Cardiac fibroblast (primary cell): Measurements from ENCODE around the gene THSD7A.
A peak's percentile ranks its signal among the peaks of the same experiment; 100 is the strongest.

Experiments used
- DNase-seq, 2 donors: peaks; one replicate each; pipeline versions ENCODE4 v3.0.0 to v3.0.0-alpha.2; 2010; ENCODE audit warnings: low read depth in 2 of 2
- H3K4me3 ChIP-seq, 2 donors: replicated peaks in 1 of 2; 1 replicate in 1 of 2; 2 replicates in 1 of 2; pipeline ENCODE4 v1.5.1; 2011; ENCODE audit warnings: low read depth in 2 of 2, low read length in 2 of 2, mild to moderate bottlenecking in 2 of 2, moderate library complexity in 1 of 2
- TF ChIP-seq, protein P1 (sequence below): IDR thresholded peaks from one replicate; pipeline ENCODE4 v1.5.1; 2011; ENCODE audit warnings: low read depth, mild to moderate bottlenecking, low read length, inconsistent platforms

The THSD7A gene

DNA sequence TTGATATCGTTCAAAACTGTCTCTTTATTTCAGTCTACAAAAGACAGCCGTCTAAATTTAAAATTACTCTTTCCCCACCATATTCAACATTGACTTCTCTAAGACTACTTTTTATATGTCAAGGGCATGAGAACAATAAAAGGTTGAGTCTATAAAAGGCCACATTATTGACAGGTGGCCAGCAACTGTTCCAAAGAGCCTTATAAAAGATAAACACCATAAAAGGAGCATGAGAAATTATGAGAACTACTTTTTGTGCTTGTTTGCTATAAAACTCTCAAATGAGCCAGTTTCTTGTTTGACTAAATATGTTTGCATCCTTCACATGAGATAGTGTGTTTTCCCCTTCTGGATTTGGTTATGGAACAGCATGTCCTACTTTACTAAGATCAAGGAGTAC, 189.2 kb downstream of the THSD7A start:
- TF ChIP-seq, protein P1, sequence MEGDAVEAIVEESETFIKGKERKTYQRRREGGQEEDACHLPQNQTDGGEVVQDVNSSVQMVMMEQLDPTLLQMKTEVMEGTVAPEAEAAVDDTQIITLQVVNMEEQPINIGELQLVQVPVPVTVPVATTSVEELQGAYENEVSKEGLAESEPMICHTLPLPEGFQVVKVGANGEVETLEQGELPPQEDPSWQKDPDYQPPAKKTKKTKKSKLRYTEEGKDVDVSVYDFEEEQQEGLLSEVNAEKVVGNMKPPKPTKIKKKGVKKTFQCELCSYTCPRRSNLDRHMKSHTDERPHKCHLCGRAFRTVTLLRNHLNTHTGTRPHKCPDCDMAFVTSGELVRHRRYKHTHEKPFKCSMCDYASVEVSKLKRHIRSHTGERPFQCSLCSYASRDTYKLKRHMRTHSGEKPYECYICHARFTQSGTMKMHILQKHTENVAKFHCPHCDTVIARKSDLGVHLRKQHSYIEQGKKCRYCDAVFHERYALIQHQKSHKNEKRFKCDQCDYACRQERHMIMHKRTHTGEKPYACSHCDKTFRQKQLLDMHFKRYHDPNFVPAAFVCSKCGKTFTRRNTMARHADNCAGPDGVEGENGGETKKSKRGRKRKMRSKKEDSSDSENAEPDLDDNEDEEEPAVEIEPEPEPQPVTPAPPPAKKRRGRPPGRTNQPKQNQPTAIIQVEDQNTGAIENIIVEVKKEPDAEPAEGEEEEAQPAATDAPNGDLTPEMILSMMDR, result no peak
- H3K4me3 ChIP-seq, result no peak overlapping the region
- DNase-seq, result no peak

DNA sequence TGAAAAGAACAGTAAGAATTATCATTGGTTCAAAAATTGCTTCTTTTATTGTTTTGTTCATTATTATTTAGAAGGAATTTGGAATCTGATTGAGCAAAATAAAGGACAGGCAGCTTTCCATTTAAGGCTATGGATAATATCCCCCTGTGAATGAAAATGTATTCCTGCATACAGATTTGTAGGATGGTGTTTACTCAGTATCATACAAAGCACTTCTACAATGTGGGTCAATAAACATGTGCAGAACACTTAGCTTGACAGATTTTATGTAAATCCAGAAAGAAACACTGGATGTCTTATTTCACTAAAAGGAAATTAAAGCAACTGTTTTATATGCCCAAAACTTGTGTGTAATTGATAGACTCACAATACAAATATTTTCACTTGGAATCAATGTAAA, 189.7 kb downstream of the THSD7A start:
- TF ChIP-seq, protein P1, result no peak
- DNase-seq, result no peak

DNA sequence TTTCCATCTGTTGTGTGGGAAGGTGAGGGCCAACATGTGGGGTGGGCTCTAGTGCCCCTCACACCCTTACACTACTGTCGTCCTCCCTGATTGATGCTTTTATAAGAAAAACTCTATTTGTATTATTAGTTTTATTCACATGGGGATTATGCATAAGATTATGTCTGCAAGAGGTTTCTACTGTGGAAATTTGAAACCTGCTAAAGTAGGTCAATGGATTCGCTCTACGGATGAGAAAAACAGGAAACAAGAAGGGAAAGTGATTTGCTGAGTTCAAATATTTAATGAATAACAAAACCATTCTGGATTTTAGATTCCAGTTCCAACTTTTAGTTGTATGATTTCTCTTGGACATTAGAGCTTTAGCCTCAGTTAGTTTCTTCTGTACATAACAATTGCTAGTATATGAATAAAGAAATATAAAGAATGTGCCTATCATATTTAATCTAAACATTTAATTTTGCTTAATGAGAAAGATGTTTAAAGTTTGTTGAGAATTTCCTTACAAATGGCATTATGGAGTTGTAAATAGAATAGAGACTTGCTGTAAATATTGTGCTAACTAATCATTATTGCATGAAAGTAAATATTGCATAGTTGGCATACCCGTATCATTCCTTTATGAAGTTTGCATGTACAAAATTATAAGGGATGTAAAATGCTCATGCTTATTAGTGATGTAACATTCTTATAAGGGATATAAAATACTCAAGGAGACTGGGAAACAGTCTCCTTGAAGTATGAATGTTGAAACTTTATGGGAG, 193.8 kb downstream of the THSD7A start:
- DNase-seq, result no peak
- H3K4me3 ChIP-seq, result no peak overlapping the region
- TF ChIP-seq, protein P1, result no peak

More for the DNA sequence above, 189.7 kb downstream of the THSD7A start:
- no peak overlapping the region for H3K4me3 ChIP-seq

DNA sequence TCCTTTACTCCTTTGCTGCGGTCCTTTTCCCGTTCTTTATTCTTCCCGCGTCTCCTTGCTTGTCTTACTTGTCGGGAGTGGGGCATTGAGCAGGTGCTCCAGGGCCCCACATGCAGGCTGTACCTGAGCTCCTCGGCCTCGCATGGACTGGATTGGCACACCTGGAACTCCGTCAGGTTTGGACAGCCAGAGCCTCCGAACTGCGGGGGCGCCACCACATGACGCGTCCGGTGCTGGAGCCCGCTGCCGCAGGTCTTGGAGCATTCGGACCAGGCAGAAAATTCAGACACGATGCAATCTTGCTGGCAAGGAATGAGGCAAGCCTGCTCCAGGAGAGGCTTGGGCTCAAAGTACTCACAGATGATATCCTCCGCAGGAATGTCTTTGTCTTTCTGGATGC, 195.7 kb downstream of the THSD7A start:
- DNase-seq, result no peak
- TF ChIP-seq, protein P1, result no peak
- H3K4me3 ChIP-seq, result no peak overlapping the region

DNA sequence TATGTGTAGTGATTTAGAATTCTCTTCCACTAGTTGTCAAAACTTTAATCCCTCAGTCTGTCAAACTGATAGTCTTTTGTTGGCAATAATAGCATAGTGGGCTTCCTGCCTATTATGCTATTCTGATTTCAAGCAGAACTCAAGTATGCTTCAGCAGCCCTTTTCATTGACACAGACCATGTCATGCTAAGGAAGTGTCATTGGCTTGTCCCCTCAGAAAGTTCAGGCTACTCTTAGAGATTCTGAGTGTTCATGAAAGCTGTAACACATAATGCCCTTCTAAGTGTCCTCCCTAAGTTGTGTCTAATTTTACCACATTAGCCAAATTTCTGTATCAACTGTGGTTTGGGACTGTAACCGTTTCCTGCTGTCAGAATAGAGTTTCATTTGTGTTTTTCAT, 198.7 kb downstream of the THSD7A start:
- TF ChIP-seq, protein P1, result no peak
- H3K4me3 ChIP-seq, result no peak overlapping the region
- DNase-seq, result no peak

DNA sequence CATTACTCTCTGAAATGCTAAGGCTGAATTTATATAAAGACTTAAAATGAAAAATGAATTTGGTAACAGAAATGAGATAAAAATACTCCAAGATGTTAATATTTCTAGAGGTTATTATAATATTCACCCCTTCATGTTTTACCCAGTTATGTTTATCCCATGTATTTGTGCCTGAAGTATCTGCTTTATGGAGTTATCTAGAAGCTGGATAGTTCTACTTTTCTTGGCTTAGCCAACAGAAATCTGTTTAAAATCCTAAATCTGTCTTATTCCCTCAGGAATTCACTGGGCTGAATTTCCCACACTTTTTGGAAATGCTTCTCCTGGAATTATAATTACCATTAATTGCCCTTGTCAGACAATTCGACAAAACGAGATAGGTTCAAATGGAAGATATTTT, 201.6 kb downstream of the THSD7A start:
- H3K4me3 ChIP-seq, result no peak overlapping the region
- TF ChIP-seq, protein P1, result no peak
- DNase-seq, result no peak

DNA sequence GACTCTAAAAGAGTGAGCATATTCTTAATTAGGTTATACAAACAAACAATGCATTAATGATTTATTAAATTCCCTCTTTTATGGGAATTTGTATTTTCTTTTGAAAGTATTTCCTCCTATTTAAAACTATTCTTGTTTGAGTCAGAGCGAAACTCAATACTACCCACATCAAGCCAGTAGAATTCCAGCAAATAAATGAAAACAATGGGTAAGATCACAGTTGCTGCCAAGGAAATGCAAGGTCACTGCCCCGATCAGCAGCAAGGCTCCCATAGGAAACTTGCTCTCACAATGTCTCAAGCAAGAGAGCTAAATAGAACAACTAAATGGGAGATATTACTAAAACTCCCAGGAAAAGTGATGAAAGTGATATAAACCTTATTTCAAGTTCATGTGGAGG, 206.3 kb downstream of the THSD7A start:
- TF ChIP-seq, protein P1, result no peak
- no peak overlapping the region for H3K4me3 ChIP-seq
- peak; percentile 67 to 83 for DNase-seq
